GM12801 (cell line): ENCODE results near the gene TBC1D22A.

ENCODE experiments used
- TF ChIP-seq, protein P1 (sequence below): IDR thresholded peaks from one replicate; pipeline ENCODE4 v1.5.1; 2011; ENCODE audit warnings: control low read depth; ENCODE audit not compliant: insufficient read length; ENCODE audit errors: extremely low read depth

TBC1D22A gene

DNA sequence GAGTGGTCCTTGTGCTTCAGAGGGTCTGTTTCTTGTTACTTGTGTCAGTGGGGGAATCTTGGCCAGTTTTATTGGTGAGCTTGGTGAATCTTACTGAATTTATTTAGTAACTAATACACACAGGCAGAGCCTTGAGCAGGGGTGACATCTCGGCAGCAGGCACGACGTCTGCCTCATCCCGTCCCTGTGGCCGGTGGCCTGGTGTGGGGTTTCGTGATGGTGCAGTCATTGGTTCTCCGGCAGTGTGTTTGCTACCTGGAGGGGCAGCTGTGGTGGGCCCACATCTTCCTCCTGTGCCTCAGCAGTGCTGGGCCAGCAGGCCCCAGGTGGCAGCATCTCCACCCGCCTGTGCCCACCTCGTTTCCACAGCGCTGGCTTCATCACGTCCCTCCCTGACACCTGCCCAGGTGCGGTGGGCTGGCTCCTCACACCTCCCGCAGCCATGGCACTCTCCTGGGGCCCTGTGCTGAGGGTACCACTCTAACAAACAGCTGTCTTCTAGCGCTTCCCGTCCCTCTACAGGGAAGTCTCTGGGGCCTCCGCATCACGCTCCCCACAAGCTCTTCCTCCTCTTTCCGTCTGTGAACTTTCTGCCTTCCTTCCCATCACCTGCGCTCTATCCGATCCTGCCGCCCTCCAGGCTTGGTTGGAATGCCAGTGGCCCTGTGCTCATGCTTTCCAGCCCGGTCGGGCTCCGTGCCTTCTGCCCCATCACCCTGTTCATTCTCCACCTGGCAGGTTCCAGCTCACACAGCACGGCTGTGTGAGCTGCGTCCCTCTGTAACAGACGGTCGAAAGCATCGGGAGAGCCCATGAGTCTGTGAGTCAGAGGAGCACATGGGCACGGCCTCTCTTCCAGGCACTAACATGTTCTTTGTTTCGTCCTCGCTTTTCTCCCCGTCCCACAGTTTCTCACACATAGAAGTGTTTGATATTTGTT is 203.4 kb downstream of the TBC1D22A start:
- TF ChIP-seq, protein P1, sequence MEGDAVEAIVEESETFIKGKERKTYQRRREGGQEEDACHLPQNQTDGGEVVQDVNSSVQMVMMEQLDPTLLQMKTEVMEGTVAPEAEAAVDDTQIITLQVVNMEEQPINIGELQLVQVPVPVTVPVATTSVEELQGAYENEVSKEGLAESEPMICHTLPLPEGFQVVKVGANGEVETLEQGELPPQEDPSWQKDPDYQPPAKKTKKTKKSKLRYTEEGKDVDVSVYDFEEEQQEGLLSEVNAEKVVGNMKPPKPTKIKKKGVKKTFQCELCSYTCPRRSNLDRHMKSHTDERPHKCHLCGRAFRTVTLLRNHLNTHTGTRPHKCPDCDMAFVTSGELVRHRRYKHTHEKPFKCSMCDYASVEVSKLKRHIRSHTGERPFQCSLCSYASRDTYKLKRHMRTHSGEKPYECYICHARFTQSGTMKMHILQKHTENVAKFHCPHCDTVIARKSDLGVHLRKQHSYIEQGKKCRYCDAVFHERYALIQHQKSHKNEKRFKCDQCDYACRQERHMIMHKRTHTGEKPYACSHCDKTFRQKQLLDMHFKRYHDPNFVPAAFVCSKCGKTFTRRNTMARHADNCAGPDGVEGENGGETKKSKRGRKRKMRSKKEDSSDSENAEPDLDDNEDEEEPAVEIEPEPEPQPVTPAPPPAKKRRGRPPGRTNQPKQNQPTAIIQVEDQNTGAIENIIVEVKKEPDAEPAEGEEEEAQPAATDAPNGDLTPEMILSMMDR, result no peak

DNA sequence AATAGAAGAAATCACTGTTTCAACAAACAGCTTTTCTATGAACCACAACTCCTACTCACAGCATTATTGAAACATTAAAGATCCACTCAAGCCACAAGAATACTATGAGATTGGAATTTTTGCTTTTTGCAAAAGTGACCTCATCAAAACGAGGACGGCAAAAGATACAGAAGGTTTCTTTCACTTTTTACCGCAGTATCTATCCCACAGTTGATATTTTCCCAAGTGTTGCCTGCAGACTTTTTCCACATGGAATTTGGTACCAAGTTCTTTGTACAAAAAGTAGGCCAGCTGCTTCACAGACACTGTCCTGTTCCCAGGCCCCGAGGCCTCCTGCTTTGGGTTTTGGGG is 204.0 kb downstream of the TBC1D22A start:
- TF ChIP-seq, protein P1, result no peak

DNA sequence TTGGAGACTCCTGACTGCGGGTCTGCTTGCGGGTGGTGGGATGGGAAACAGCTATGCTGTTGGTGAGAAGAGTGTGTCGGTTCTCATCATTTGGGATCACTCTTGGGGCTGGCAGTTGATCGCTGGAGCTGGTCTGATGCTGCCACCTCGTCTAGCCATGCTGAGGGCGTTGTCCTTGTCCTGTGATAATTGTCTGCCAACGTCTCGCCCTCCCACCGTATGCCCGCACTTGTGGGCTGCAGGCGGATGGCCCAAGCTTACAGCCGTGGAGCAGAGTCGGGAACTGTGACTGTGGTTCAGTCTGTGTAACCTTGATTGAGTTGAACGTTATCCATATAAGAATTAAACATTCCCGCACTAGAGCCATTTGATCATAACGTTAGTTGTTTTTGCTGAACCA is 204.4 kb downstream of the TBC1D22A start:
- TF ChIP-seq, protein P1, result no peak

DNA sequence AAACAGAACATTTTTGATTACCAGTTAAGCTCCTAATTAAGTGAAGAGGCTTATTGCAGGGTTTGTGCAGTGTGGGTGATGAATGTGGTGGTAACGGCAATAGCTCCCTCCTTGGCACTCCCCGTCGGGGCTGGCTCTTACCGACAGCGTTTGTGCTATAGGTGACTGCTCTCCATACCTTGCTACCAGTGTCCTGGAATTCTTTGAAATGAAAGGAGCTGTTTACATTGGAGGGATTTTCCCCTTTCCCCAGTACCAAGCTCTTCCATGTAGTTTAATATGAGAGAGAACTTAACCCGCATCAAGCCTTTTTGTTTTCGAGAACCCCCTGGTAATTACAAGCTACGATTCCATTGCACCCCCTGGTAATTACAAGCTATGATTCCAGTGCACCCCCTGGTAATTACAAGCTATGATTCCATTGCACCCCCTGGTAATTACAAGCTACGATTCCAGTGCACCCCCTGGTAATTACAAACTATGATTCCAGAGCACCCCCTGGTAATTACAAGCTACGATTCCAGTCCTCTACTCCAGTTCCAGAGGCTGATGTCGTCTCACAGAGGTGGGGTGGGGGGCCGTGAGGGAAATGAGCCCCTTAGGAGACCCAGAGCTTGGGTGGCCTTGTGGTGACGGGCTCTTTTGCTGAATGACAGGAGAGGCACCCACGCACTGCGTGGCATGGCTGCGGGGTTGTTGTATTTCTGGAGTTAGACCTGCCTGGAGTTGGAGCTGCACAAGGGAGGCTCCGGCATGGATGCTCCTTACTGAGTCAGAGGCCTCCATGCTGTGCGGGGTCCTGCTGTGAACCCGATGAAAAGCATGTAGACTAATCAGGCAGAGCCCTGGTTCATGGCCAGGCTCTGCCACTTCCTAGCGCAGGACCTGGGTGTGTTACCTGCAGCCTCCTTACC is 205.3 kb downstream of the TBC1D22A start:
- TF ChIP-seq, protein P1, result no peak

DNA sequence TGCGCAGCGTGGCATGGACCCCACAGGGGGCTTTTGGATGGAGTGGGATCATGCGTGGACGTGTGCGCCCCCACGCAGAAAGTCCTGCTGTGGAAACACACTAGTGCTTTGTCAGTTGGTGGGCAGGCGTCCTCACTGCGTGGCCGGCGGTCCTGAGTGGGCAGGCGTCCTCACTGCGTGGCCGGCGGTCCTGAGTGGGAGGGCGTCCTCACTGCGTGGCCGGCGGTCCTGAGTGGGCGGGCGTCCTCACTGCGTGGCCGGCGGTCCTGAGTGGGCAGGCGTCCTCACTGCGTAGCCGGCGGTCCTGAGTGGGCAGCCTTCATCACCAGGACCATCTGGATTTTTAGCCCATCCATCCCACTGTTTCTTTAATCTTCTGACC is 205.9 kb downstream of the TBC1D22A start:
- TF ChIP-seq, protein P1, result no peak

DNA sequence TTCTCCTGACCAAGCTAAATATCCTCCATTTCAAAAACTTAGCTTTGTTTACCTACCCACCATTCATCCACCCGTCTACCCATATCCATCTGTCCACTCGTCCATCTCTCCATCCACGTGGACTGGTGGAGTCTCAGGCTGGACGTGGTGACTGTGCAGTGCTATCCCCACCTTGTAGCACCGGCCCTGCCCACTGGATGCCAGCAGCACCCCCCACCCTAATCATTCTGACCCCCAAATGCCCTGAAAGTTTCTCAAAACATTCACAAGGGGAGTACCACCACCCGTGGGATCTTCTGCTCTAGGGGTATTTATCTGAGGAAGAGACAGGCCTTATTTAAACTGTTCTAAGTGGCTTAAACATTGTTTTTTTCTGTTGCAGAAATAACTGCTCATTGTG is 206.4 kb downstream of the TBC1D22A start:
- TF ChIP-seq, protein P1, result no peak

DNA sequence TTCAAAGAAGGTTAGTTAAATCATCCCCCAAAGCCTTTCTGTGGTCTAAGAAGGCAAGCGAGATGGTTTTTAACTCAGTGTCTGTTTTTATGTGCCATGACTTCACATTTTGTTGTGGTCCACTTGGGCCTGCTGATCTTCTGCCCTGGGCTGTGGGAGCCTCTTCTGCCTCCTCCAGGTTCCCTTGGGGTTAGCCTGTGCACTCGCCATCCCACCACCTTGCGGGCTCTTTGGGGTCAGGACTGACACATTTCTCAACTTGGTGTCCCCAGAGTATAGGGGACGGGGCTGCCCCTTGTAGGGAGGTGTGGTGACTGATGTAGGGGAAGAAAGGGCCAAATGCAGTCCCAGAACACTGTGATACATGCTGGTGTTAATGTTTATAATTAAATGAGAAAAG is 207.0 kb downstream of the TBC1D22A start:
- TF ChIP-seq, protein P1, result no peak
